ENCODE measurements around the gene TREML1.

DNA sequence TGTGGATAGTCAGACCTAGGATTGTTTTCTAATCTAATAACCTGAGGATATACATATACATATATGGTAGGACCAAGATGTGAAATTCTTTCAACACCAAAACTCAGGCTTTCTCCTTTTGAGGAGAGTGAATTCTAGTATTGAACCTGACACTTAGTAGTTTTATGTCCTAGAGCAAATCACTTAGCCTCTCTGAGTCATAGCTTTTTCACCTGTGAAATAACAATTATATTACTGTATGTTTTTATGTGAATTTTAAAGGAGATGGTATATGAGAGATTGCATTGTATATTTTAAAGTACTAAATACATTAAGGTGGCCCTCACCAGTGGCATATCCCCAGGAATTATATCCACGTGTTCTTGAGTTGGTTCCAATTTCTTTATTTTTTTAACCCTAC, 34.6 kb downstream of the TREML1 start:
- no peak for TF ChIP-seq CTCF (IDR thresholded peaks at IDR 0.05)
- TF ChIP-seq EZH2 (IDR thresholded peaks at IDR 0.05), result no peak
- no peak for TF ChIP-seq EZH2phosphoT487 (IDR thresholded peaks at IDR 0.05)

Data from neural progenitor cell (in vitro differentiated cells).